H9 (cell line): Measurements from ENCODE around the gene ARHGDIB. TPM values are rescaled to one million over a fixed set of nuclear protein-coding genes. Genes with fewer than 3 reads are reported as not detected.

ENCODE experiments used
- DNase-seq: peaks from one replicate; pipeline ENCODE4 v3.0.0-alpha.2; 2017
- H2AFZ ChIP-seq: one replicate; pipeline ENCODE4 v1.6.1; 2013; ENCODE audit warnings: mild to moderate bottlenecking, low read length, control low read depth, moderate library complexity
- H2AK5ac ChIP-seq: 2 replicates; pipeline ENCODE4 v1.6.1; 2013; ENCODE audit warnings: low read length, control low read depth, mixed read lengths; ENCODE audit not compliant: insufficient read length
- H2BK120ac ChIP-seq: one replicate; pipeline ENCODE4 v1.6.1; 2013; ENCODE audit warnings: low read depth, mild to moderate bottlenecking, low read length, control low read depth, inconsistent platforms; ENCODE audit not compliant: poor library complexity, severe bottlenecking
- H2BK12ac ChIP-seq: 2 replicates; pipeline ENCODE4 v1.6.1; 2013; ENCODE audit warnings: low read length, control low read depth, mixed read lengths, low read depth; ENCODE audit not compliant: insufficient read length
- H2BK15ac ChIP-seq: 2 replicates; pipeline ENCODE4 v1.6.1; 2013; ENCODE audit warnings: low read depth, low read length, control low read depth
- H2BK20ac ChIP-seq: one replicate; pipeline ENCODE4 v1.6.1; 2013; ENCODE audit warnings: low read depth, mild to moderate bottlenecking, low read length, control low read depth, inconsistent platforms; ENCODE audit not compliant: poor library complexity, severe bottlenecking
- H2BK5ac ChIP-seq: 2 replicates; pipeline ENCODE4 v1.6.1; 2013; ENCODE audit warnings: low read length, control low read depth, mixed read lengths; ENCODE audit not compliant: insufficient read length
- H3K14ac ChIP-seq: 2 replicates; pipeline ENCODE4 v1.6.1; 2013; ENCODE audit warnings: low read length, control low read depth; ENCODE audit not compliant: insufficient read depth
- H3K18ac ChIP-seq: 2 replicates; pipeline ENCODE4 v1.6.1; 2013; ENCODE audit warnings: low read depth, mild to moderate bottlenecking, mixed read lengths, low read length, control low read depth; ENCODE audit not compliant: insufficient read length
- H3K23ac ChIP-seq: 2 replicates; pipeline ENCODE4 v1.6.1; 2013; ENCODE audit warnings: low read length, control low read depth, mixed read lengths, low read depth; ENCODE audit not compliant: insufficient read length
- H3K23me2 ChIP-seq: 2 replicates; pipeline ENCODE4 v1.6.1; 2013; ENCODE audit warnings: low read depth, mild to moderate bottlenecking, mixed read lengths, low read length, control low read depth; ENCODE audit not compliant: insufficient read length, poor library complexity, severe bottlenecking
- H3K27ac ChIP-seq: 2 replicates; pipeline ENCODE4 v1.5.1; 2013; ENCODE audit warnings: low read length, control low read depth, mixed read lengths, low read depth; ENCODE audit not compliant: insufficient read length
- H3K27me3 ChIP-seq: 2 replicates; pipeline ENCODE4 v1.6.1; 2013; ENCODE audit warnings: low read length, control low read depth, inconsistent platforms; ENCODE audit not compliant: insufficient read depth
- H3K4ac ChIP-seq: 2 replicates; pipeline ENCODE4 v1.6.1; 2013; ENCODE audit warnings: low read depth, mild to moderate bottlenecking, control low read depth, inconsistent platforms, low read length, moderate library complexity
- H3K4me1 ChIP-seq: 2 replicates; pipeline ENCODE4 v1.6.1; 2013; ENCODE audit warnings: low read length, control low read depth, inconsistent platforms; ENCODE audit not compliant: insufficient read depth
- H3K4me2 ChIP-seq: 2 replicates; pipeline ENCODE4 v1.6.1; 2013; ENCODE audit warnings: low read length, control low read depth, mixed read lengths; ENCODE audit not compliant: insufficient read length, insufficient read depth
- H3K56ac ChIP-seq: 2 replicates; pipeline ENCODE4 v1.6.1; 2013; ENCODE audit warnings: low read depth, mild to moderate bottlenecking, mixed read lengths, low read length, control low read depth; ENCODE audit not compliant: insufficient read length
- H3K79me1 ChIP-seq: 2 replicates; pipeline ENCODE4 v1.6.1; 2013; ENCODE audit warnings: low read depth, mild to moderate bottlenecking, moderate library complexity, low read length, control low read depth, inconsistent platforms; ENCODE audit not compliant: insufficient read depth, poor library complexity, severe bottlenecking
- H3K79me2 ChIP-seq: 2 replicates; pipeline ENCODE4 v1.6.1; 2013; ENCODE audit warnings: low read length, control low read depth, inconsistent platforms; ENCODE audit not compliant: insufficient read depth
- H3K9ac ChIP-seq: 2 replicates; pipeline ENCODE4 v1.6.1; 2013; ENCODE audit warnings: low read length, control low read depth, mixed read lengths; ENCODE audit not compliant: insufficient read length; ENCODE audit errors: extremely low read depth
- H3K9me3 ChIP-seq: one replicate; pipeline ENCODE4 v1.6.1; 2013; ENCODE audit warnings: low read depth, low read length, inconsistent platforms; ENCODE audit not compliant: control insufficient read depth
- H3T11ph ChIP-seq: one replicate; pipeline ENCODE4 v1.6.1; 2013; ENCODE audit warnings: mild to moderate bottlenecking, low read length, control low read depth, inconsistent platforms
- H4K20me1 ChIP-seq: one replicate; pipeline ENCODE4 v1.6.1; 2013; ENCODE audit not compliant: control insufficient read depth, insufficient read length, insufficient read depth
- H4K5ac ChIP-seq: 2 replicates; pipeline ENCODE4 v1.6.1; 2013; ENCODE audit warnings: low read depth, mild to moderate bottlenecking, mixed read lengths, low read length, control low read depth; ENCODE audit not compliant: insufficient read length
- H4K8ac ChIP-seq: replicated peaks from 2 replicates; pipeline ENCODE4 v1.6.1; 2013; ENCODE audit warnings: low read length, control low read depth, mixed read lengths, low read depth; ENCODE audit not compliant: insufficient read length
- H4K91ac ChIP-seq: 2 replicates; pipeline ENCODE4 v1.6.1; 2013; ENCODE audit warnings: low read depth, mild to moderate bottlenecking, moderate library complexity, mixed read lengths, low read length, control low read depth; ENCODE audit not compliant: insufficient read length
- H3K27ac Mint-ChIP-seq, 3 experiments: 2 replicates in 2 of 3; 3 replicates in 1 of 3; pipeline ENCODE4 v1.8.0; 2020 to 2021; ENCODE audit warnings: mixed read lengths in 3 of 3, mild to moderate bottlenecking in 1 of 3, moderate library complexity in 1 of 3
- H3K27me3 Mint-ChIP-seq: 2 replicates; pipeline ENCODE4 v1.8.0; 2021; ENCODE audit warnings: low read depth, mild to moderate bottlenecking, moderate library complexity, mixed read lengths
- H3K36me3 Mint-ChIP-seq, 3 experiments: 2 replicates in 2 of 3; 3 replicates in 1 of 3; pipeline ENCODE4 v1.8.0; 2020 to 2021; ENCODE audit warnings: low read depth in 3 of 3, mixed read lengths in 3 of 3; ENCODE audit not compliant: insufficient read depth in 1 of 3
- H3K4me1 Mint-ChIP-seq, 2 experiments: 2 replicates each; pipeline ENCODE4 v1.8.0; 2020; ENCODE audit warnings: mixed read lengths in 2 of 2
- H3K4me3 Mint-ChIP-seq, 2 experiments: 2 replicates in 1 of 2; 3 replicates in 1 of 2; pipeline ENCODE4 v1.8.0; 2020 to 2021; ENCODE audit warnings: mild to moderate bottlenecking in 2 of 2, mixed read lengths in 2 of 2, moderate library complexity in 1 of 2
- H3K9me3 Mint-ChIP-seq, 2 experiments: 2 replicates in 1 of 2; 3 replicates in 1 of 2; pipeline ENCODE4 v1.8.0; 2020; ENCODE audit warnings: mild to moderate bottlenecking in 2 of 2, mixed read lengths in 2 of 2, moderate library complexity in 1 of 2
- CTCF ChIP-seq: fragments of 200-600 bp; sonication (generic); conservative IDR thresholded peaks from 3 replicates; pipeline ENCODE4 v1.8.0; 2021; ENCODE audit warnings: antibody characterized with exemption, mild to moderate bottlenecking
- WGBS: extraction: QIAGEN DNeasy Blood & Tissue Kit; methylation state at CpG from one replicate; pipeline ENCODE4 v1.1.7; 2013; ENCODE audit warnings: missing lambda C conversion rate, low lambda C conversion rate, mixed read lengths; ENCODE audit not compliant: insufficient read length; ENCODE audit errors: extremely low coverage; 5-methylcytosine and 5-hydroxymethylcytosine counted together
- total RNA-seq: library from RNA; stranded (reverse); gene quantifications from 2 replicates; pipeline ENCODE4 v1.2.1, GENCODE V29; 2021

The ARHGDIB gene
- total RNA-seq, 1 experiment from 2014 or later, result 0.44 TPM

GRCh38 chr12:14952299-14952921 lies 9.0 kb downstream of the ARHGDIB start:
- no peak overlapping the region for H3K9ac ChIP-seq
- DNase-seq, result no peak
- no CpG with 5 or more reads among the region's 7 CpGs for WGBS
- H2AFZ ChIP-seq, result no peak overlapping the region
- no peak overlapping the region for H2BK20ac ChIP-seq
- H3K27me3 ChIP-seq, result no peaks in the 10 kb centered on the region
- no peak overlapping the region for H4K5ac ChIP-seq
- H3K79me2 ChIP-seq, result no peaks in the 10 kb centered on the region
- no peak overlapping the region for H3K4me2 ChIP-seq
- H3K18ac ChIP-seq, result no peak overlapping the region
- no peak overlapping the region for H2BK5ac ChIP-seq
- H3K9me3 ChIP-seq, result no peaks in the 10 kb centered on the region
- H3T11ph ChIP-seq, result no peak overlapping the region
- H3K14ac ChIP-seq, result no peak overlapping the region
- no peak overlapping the region for H2BK15ac ChIP-seq
- no peak overlapping the region for H2BK12ac ChIP-seq
- H4K20me1 ChIP-seq, result no peaks in the 10 kb centered on the region
- no peak overlapping the region for H4K91ac ChIP-seq
- H2BK120ac ChIP-seq, result no peak overlapping the region
- H3K23me2 ChIP-seq, result no peaks in the 10 kb centered on the region
- Mint-ChIP-seq H3K27me3 (no peaks in the 10 kb centered on the region; the same call in 1 of the 2 replicates), H3K36me3 (no peaks in the 10 kb centered on the region), H3K4me3 (no peak overlapping the region), H3K4me1 (peaks cover 9 to 11% of the 10 kb centered on the region in 2 experiments), H3K9me3 (no peaks in the 10 kb centered on the region), H3K27ac (no peak overlapping the region)
- H3K4me1 ChIP-seq, result peaks cover 12% of the 10 kb centered on the region; the same call in 1 of the 2 replicates
- no peak overlapping the region for H3K4ac ChIP-seq
- no peaks in the 10 kb centered on the region for H3K79me1 ChIP-seq
- H3K23ac ChIP-seq, result no peak overlapping the region
- H3K56ac ChIP-seq, result no peak overlapping the region
- H2AK5ac ChIP-seq, result no peak overlapping the region
- TF ChIP-seq CTCF, result no peak
- no peak overlapping the region for H4K8ac ChIP-seq
- no peak overlapping the region for H3K27ac ChIP-seq
